HEK293T (cell line): ENCODE results near the gene MFRP.

ENCODE experiments used
- ARNT ChIP-seq: fragments of 450-650 bp; IDR thresholded peaks from 2 replicates; pipeline ENCODE4 v1.6.1; 2017; ENCODE audit warnings: mild to moderate bottlenecking
- FOXM1 ChIP-seq: fragments of 450-650 bp; IDR thresholded peaks from 2 replicates; pipeline ENCODE4 v1.6.1; 2017; ENCODE audit warnings: mild to moderate bottlenecking, borderline replicate concordance
- SP1 ChIP-seq: fragments of 450-650 bp; IDR thresholded peaks from 2 replicates; pipeline ENCODE4 v1.6.1; 2017

DNA sequence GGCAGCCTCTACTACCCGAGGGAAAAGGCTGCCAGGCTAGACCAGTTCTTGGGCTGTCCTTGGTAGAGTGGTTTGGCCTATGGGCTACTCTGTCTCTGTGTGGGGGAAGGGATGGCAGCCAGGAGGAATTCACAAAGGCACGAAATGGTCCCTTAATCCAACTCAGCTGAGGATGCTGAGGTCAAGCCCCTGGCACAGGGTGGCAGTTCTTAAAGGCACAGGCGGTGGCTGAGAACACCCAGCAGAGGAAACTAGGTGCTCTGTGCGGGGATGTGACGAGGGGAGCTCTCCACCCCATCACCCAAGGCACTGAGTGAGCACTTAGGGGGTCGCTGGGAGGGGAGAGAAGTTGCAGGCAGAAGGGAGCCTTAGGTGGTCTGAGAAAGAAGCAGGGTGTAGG, at the start of gene MFRP:
- TF ChIP-seq FOXM1 (no peak), SP1 (no peak), ARNT (no peak)
